ENCODE data around the gene TNN.

DNA sequence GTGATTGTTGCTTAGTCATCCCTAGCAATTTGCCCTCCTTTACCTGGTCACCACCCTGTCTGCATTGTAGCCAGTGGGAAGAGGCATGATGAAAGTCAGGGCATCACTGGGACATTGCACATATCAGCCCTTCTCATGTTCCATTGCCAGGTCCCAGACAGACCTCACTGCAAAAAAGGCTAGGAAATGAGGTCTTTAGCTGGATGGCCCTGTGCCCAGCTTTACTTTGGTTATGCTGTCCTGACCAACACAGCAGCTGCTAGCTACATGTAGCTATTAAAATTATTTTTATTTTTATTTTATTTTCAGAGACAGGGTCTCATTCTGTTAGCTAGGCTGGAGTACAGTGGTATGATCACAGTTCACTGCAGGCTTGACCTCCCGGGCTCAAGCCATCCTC is 52.9 kb downstream of the TNN start:
- TF ChIP-seq, protein P1, sequence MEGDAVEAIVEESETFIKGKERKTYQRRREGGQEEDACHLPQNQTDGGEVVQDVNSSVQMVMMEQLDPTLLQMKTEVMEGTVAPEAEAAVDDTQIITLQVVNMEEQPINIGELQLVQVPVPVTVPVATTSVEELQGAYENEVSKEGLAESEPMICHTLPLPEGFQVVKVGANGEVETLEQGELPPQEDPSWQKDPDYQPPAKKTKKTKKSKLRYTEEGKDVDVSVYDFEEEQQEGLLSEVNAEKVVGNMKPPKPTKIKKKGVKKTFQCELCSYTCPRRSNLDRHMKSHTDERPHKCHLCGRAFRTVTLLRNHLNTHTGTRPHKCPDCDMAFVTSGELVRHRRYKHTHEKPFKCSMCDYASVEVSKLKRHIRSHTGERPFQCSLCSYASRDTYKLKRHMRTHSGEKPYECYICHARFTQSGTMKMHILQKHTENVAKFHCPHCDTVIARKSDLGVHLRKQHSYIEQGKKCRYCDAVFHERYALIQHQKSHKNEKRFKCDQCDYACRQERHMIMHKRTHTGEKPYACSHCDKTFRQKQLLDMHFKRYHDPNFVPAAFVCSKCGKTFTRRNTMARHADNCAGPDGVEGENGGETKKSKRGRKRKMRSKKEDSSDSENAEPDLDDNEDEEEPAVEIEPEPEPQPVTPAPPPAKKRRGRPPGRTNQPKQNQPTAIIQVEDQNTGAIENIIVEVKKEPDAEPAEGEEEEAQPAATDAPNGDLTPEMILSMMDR (IDR thresholded peaks at IDR 0.05), result no peak
- TF ChIP-seq POLR2A (IDR thresholded peaks at IDR 0.05) (no peak), POLR2AphosphoS5 (IDR thresholded peaks at IDR 0.05) (no peak), EP300 (IDR thresholded peaks at IDR 0.05) (no peak)

Data from sigmoid colon (tissue), 4 donors.